HUES6 (cell line): ENCODE results near the gene PYGB.
"Not testable (repeated sequence)": the region's sequence is repeated elsewhere in the genome, so short reads cannot be mapped to it uniquely, and the experiment has no call there.

Source experiments
- H3K27ac ChIP-seq: 2 replicates; pipeline ENCODE4 v1.7.0; 2013; ENCODE audit warnings: low read depth, mild to moderate bottlenecking, low read length, inconsistent platforms
- H3K27me3 ChIP-seq: 2 replicates; pipeline ENCODE4 v1.6.1; 2013; ENCODE audit warnings: low read length; ENCODE audit not compliant: control insufficient read depth, insufficient read depth
- H3K36me3 ChIP-seq: 2 replicates; pipeline ENCODE4 v1.6.1; 2013; ENCODE audit warnings: low read length; ENCODE audit not compliant: control insufficient read depth, insufficient read depth
- H3K4me1 ChIP-seq: 2 replicates; pipeline ENCODE4 v1.6.1; 2013; ENCODE audit warnings: low read length; ENCODE audit not compliant: control insufficient read depth, insufficient read depth
- H3K4me3 ChIP-seq: 2 replicates; pipeline ENCODE4 v1.5.1; 2013; ENCODE audit warnings: low read depth, low read length
- H3K9ac ChIP-seq: one replicate; pipeline ENCODE4 v1.6.1; 2013; ENCODE audit warnings: mild to moderate bottlenecking, low read length
- H3K9me3 ChIP-seq: 2 replicates; pipeline ENCODE4 v1.6.1; 2013; ENCODE audit warnings: low read depth, low read length; ENCODE audit not compliant: control insufficient read depth, insufficient read depth

PYGB gene

GRCh38 chr20:25259358-25259757 lies 11.5 kb downstream of the PYGB start:
- Histone ChIP-seq H3K9ac (no peak overlapping the region), H3K36me3 (peaks cover 21% of the 10 kb centered on the region), H3K4me3 (no peak overlapping the region), H3K9me3 (peaks cover 6% of the 10 kb centered on the region; the same call in 1 of the 2 replicates), H3K27me3 (no peaks in the 10 kb centered on the region), H3K4me1 (peaks cover 5% of the 10 kb centered on the region; the same call in 1 of the 2 replicates), H3K27ac (no peak overlapping the region)

- Histone ChIP-seq H3K9me3 (peaks cover 6% of the 10 kb centered on the region; the same call in 1 of the 2 replicates), H3K4me3 (no peak overlapping the region), H3K27ac (no peak overlapping the region), H3K4me1 (peaks cover 5% of the 10 kb centered on the region; the same call in 1 of the 2 replicates), H3K9ac (no peak overlapping the region), H3K27me3 (no peaks in the 10 kb centered on the region), H3K36me3 (peaks cover 21% of the 10 kb centered on the region)
Observed at GRCh38 chr20:25259788-25260254, 11.9 kb downstream of the PYGB start.

- not testable (repeated sequence) for H3K27ac ChIP-seq, H3K9me3 ChIP-seq, H3K27me3 ChIP-seq, H3K4me3 ChIP-seq, H3K4me1 ChIP-seq, H3K9ac ChIP-seq
- H3K36me3 ChIP-seq: peaks cover 21% of the 10 kb centered on the region
Observed at GRCh38 chr20:25260770-25261437, 13.0 kb downstream of the PYGB start.

GRCh38 chr20:25269057-25269832 lies 21.4 kb downstream of the PYGB start:
- no peaks in the 10 kb centered on the region for H3K4me1 ChIP-seq
- H3K27ac ChIP-seq: no peak overlapping the region
- H3K4me3 ChIP-seq: no peak overlapping the region
- peaks cover 48% of the 10 kb centered on the region for H3K36me3 ChIP-seq
- no peaks in the 10 kb centered on the region for H3K9me3 ChIP-seq
- no peaks in the 10 kb centered on the region for H3K27me3 ChIP-seq
- no peak overlapping the region for H3K9ac ChIP-seq

- H3K27ac ChIP-seq: no peak overlapping the region
- no peaks in the 10 kb centered on the region for H3K4me1 ChIP-seq
- H3K36me3 ChIP-seq: peaks cover 54% of the 10 kb centered on the region
- no peaks in the 10 kb centered on the region for H3K27me3 ChIP-seq
- H3K4me3 ChIP-seq: no peak overlapping the region
- no peaks in the 10 kb centered on the region for H3K9me3 ChIP-seq
- no peak overlapping the region for H3K9ac ChIP-seq
Observed at GRCh38 chr20:25269833-25270170, 21.9 kb downstream of the PYGB start.

- Histone ChIP-seq H3K4me1 (no peaks in the 10 kb centered on the region), H3K4me3 (no peak overlapping the region), H3K9ac (no peak overlapping the region), H3K27ac (no peak overlapping the region), H3K36me3 (peaks cover 58% of the 10 kb centered on the region), H3K27me3 (no peaks in the 10 kb centered on the region), H3K9me3 (no peaks in the 10 kb centered on the region)
Observed at GRCh38 chr20:25270829-25271251, 23.0 kb downstream of the PYGB start.

- Histone ChIP-seq H3K4me1 (no peaks in the 10 kb centered on the region), H3K27ac (no peak overlapping the region), H3K4me3 (no peak overlapping the region), H3K9me3 (no peaks in the 10 kb centered on the region), H3K36me3 (peaks cover 60% of the 10 kb centered on the region), H3K27me3 (no peaks in the 10 kb centered on the region), H3K9ac (no peak overlapping the region)
Observed at GRCh38 chr20:25271486-25272222, 23.8 kb downstream of the PYGB start.

GRCh38 chr20:25272223-25273000 lies 24.5 kb downstream of the PYGB start:
- Histone ChIP-seq H3K27ac (no peak overlapping the region), H3K4me3 (no peak overlapping the region), H3K4me1 (no peaks in the 10 kb centered on the region), H3K36me3 (peaks cover 67% of the 10 kb centered on the region), H3K27me3 (no peaks in the 10 kb centered on the region), H3K9ac (no peak overlapping the region), H3K9me3 (no peaks in the 10 kb centered on the region)

GRCh38 chr20:25273046-25273445 lies 25.2 kb downstream of the PYGB start:
- H3K4me3 ChIP-seq: no peak overlapping the region
- H3K4me1 ChIP-seq: no peaks in the 10 kb centered on the region
- no peak overlapping the region for H3K27ac ChIP-seq
- no peak overlapping the region for H3K9ac ChIP-seq
- H3K36me3 ChIP-seq: peaks cover 74% of the 10 kb centered on the region
- no peaks in the 10 kb centered on the region for H3K9me3 ChIP-seq
- H3K27me3 ChIP-seq: no peaks in the 10 kb centered on the region

- H3K4me3 ChIP-seq: no peak overlapping the region
- peaks cover 81% of the 10 kb centered on the region for H3K36me3 ChIP-seq
- no peaks in the 10 kb centered on the region for H3K9me3 ChIP-seq
- no peaks in the 10 kb centered on the region for H3K4me1 ChIP-seq
- no peak overlapping the region for H3K27ac ChIP-seq
- no peaks in the 10 kb centered on the region for H3K27me3 ChIP-seq
- H3K9ac ChIP-seq: no peak overlapping the region
Observed at GRCh38 chr20:25273541-25274358, 25.9 kb downstream of the PYGB start.
